GM18861 (cell line): Measurements from ENCODE around the gene FAF1.
"Not testable (repeated sequence)": the region's sequence is repeated elsewhere in the genome, so short reads cannot be mapped to it uniquely, and the experiment has no call there.

Source experiments
- ATAC-seq: cut with Tn5 transposase; IDR thresholded peaks from one replicate; pipeline ENCODE4 v1.9.1; 2021; ENCODE audit not compliant: unreplicated experiment

FAF1 gene

DNA sequence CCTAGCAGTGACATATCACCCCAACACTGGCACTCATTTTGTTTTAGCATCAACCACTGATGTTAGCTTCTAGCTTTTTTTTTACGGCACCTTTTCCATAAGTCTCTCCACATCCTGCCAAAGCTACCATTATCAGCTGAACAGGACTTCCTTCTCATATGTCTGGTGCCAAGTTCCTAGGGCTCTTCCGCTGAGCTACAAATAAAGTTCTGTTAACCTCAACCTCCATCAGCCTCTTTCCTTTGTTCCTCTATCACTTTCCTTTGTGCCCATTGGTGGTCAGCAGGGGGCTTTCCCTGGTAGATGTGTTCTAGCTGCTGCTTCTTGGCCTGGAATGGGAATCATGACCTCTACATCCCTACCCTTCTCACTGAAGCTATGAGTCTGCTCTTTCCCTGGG lies 163.8 kb downstream of the FAF1 start:
- ATAC-seq = no peak

DNA sequence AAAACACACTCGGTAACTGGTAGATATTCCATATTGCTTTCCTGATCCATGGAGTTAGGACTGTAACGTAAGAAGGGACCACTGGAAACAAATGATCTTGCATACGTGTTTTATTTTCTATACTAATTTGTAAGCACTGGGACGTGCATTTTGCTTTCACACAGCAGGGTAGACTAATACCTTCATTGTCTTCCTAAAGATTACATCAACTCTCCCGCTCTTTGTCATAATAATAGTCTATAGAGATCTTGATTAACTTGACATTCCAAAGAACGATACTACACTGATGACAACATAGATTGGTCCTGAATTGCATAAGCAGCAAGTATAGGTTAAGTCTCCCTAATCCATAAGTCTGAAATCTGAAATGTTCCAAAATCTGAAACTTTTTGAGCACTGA lies 166.5 kb downstream of the FAF1 start:
- ATAC-seq = no peak

DNA sequence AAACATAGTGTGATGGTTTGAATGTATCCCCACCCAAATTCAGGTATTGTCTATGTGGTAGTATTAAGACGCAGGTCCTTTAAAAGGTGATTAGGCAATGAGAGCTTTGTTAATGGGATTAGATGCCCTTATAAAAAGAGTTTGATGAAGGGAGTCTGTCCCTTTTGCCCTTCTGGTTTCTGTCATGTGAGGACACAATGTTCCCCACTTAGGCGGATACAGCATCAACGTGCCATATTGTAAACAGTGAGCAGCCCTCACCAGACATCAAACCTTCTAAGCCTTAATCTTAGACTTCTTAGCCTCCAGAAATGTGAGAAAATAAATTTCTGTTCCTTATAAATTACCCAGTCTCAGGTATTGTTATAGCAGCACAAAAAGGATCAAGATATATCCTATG lies 172.8 kb downstream of the FAF1 start:
- no peak for ATAC-seq

DNA sequence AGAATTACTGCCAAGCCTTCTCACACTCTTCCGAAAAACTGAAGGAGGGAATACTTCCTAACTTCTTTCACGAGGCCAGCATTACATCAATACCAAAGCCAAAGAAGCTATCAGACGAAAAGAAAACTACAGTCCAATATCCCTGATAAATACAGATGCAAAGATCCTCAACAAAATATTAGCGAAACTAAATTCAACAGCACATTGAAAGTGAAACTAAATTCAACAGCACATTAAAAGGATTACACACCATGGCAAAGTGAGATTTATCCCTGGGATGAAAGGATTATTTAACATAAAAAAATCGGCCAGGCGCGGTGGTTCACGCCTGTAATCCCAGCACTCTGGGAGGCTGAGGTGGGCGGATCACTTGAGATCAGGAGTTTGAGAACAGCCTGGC lies 176.8 kb downstream of the FAF1 start:
- no peak for ATAC-seq

DNA sequence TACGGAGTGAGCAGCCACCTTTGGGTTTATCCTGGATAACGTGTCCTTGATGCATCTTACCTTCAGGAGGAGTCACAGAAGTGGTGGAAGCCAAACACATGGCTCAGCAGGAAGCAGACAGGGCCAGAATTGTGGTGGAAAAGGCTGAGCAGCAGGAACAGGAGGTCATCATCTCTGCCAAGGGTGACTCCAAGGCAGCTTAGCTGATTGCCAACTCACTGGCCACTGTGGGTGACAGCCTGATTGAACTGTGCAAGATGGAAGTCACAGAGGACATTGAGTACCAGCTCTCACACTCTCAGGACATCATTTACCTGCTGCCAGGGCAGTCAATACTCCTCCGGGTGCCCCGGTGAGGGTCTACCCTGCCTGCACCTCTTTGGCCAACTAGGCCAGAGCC lies 179.3 kb downstream of the FAF1 start:
- no peak for ATAC-seq

DNA sequence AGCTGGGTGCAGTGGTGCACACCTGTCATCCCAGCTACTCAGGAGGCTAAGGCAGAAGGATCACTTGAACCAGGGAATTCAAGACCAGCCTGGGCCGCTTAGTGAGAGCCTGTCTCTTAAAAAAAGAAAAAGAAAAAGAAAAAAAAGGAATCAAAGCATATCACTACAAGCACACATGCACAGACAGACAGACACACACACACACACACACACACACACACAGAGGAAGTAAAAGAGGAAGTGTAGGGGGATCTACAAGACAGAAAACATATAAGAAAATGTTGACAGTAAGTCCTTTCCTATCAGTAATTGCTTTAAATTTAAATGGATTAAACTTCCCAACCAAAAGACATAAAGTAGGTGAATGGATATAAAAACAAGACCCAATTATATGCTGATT lies 180.3 kb downstream of the FAF1 start:
- ATAC-seq = no peak

DNA sequence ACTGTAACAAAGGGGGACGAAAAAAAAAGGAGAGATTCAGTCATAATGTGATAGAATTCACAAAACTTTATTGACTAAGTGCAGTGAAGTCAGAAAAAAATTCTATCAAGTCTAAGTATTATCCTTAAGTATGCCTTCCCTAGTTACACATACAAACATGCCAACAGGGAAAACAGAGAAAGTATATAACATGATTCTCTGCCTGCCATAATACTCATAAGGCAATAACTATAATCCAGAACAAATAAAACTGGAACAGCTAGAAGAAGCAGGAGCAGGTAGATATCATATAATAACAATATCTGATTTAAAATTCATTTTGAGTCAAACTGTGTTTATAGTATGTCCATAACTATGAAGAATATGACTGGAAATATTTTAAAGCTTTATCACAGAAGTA lies 184.3 kb downstream of the FAF1 start:
- no peak for ATAC-seq

DNA sequence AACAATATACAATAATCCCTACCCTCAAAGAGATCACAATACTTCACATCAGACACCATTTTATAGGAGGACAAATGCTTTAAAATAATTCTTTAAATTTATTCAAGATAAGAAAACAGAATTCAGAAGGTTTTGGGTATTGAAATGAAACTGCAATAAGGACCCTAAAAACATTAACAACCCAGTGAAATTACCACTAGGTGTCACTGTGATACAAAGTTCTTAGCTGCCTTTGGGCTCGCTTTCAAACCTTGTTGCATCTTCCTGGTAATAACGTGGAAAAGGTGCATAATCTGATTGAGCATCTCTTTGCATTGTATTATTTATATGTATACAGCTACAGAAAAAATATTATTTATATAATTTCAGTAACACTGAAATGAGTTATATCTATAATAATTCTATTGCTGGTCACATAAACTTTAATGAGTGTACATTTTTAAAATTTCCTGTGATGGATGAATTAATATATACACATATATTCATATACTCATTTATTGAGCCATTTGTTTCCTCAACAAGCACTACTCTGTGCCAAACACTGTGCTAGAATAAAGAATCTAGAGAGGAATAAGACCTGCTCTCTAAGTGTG lies 185.2 kb downstream of the FAF1 start:
- ATAC-seq = no peak

DNA sequence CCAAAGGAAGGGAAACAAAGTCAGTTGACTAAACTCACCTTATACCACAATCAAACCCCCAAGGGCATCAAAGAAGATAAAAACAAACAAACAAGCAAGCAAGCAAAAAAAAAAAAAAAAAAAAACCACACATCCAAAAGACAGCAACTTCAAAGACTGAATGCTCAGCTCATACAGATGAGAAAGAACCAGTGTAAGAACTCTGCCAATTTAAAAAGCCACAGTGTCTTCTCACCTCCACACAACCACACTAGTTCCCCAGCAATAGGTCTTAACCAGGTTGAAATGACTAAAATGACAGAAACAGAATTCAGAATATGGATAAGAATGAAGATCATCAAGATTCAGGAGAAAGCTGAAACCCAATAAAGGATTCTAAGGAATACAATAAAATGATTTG lies 193.4 kb downstream of the FAF1 start:
- ATAC-seq = no peak

DNA sequence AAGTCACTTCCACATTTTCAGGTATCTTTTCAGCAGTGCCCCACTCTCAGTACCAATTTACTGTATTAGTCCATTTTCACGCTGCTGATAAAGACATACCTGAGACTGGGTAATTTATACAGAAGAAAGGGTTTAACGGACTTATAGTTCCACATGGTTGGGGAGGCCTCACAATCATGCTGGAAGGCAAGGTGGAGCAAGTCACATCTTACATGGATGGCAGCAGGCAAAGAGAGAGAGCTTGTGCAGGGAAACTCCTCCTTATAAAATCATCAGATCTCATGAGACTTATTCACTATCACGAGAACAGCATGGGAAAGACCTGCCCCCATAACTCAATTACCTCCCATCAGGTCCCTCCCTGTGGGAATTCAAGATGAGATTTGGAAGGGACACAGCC lies 203.5 kb downstream of the FAF1 start:
- ATAC-seq = not testable (repeated sequence)

DNA sequence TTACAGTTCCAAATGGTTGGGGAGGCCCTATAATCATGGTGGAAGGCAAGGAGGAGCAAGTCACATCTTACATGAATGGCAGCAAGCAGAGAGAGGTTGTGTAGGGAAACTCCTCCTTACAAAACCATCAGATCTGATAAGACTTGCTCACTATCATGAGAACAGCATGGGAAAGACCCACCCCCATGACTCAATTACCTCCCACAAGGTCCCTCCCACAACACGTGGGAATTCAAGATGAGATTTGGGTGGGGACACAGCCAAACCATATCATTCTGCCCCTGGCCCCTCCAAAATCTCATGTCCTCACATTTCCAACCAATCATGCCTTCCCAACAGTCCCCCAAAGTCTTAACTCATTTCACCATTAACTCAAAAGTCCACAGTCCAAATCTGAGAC lies 205.3 kb downstream of the FAF1 start:
- not testable (repeated sequence) for ATAC-seq

DNA sequence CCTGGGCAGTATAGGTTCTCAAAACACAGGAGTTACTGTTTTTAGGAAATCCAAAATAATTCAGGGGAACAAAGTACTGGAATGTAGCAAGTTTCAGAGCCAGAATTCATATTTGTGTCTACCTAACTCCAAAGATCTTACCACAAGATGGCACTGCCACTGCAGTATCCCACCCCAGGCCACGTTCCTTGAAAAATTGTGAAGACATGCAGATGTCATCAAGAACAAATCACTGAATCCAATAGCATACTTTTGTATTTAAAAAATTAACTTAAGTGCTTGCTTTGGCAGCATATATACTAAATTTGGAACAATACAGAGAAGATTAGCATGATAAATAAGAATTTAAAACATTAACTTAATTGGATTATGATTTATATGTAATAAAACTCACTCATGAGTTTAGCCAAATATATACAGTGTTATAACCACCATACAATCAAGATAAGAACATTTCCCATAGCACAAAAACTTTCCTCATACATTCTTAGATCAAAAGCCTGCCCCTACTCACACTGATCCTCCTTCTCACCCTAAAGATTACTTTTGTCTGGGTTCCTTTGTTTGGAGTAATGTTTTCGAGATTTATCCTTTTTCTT lies 209.9 kb downstream of the FAF1 start:
- ATAC-seq = no peak

DNA sequence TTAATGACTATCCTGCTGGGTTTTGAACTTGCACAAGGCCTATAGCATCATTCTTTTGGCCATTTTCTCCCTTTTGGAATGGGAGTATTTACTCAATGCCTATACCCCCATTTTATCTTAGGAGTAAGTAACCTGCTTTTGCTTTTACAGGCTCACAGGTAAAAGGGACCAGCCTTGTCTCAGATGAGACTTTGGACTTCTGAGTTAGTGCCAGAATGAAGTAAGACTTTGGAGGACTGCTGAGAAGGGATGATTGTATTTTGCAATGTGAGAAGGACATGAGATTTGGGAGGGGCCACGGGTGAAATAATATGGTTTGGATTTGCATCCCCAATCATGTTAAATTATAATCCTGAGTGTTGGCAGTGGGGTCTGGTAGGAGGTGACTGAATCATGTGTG lies 212.7 kb downstream of the FAF1 start:
- no peak for ATAC-seq

DNA sequence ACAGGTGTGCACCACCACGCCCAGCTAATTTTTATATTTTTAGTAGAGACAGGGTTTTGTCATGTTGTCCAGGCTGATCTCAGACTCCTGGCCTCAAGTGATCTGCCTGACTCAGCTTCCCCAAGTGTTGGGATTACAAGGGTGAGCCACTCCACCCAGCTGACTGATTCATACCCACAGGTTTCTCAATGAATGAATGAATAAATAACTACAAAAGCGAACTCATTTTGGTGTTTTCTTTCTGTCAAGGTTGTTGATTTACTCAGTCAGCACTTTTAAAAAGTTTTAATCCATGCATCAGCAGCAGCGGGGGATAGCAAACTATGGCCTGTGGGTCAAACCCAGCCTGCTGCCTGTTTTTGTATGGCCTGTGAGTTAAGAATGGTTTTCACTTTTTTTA lies 217.5 kb downstream of the FAF1 start:
- ATAC-seq = no peak

DNA sequence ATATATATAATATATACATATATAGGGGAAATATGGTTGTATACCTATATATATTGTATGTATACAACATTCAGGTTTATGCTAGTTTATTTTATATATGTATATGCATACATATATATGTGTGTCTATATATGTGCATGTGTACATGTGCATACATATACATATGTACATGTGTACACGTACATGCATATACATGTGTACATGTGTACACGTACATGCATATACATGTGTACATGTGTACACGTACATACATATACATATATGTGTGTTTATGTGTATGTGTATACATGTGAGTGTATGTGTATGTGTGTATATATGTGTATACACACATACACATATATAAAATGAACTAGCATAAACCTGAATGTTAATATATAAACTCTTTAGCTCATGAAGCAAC lies 220.9 kb downstream of the FAF1 start:
- no peak for ATAC-seq

DNA sequence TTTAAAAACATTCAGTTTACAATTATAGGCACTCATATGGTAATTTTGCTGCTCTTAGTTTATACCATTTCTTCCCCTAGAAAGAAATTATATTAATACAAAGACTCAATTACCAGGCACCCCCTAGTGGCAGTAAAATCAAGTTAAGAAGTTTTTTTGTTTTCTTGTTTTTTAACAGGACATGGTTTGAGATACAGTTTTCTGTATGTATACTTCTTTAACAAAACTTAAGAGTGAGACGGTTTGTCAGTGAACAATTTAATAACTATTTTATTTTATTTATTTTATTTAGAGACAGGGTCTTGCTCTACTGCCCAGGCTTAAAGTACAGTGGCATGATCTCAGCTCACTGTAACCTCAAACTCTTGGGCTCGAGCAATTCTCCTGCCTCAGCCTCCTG lies 224.6 kb downstream of the FAF1 start:
- ATAC-seq = no peak

DNA sequence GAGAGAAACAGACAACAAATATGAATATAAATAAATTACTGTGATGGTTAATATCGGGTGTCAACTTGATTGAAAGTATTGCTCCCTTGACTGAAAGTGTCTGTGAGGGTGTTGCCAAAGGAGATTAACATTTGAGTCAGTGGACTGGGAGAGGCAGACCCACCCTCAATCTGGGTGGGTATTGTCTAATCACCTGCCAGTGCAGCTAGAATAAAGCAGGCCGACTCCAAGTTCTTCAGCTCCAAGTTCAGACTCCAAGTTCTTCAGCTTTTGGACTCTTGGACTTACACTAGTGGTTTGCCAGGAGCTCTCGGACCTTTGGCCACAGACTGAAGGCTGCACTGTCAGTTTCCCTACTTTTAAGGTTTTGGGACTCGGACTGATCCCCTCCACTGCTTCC lies 232.5 kb downstream of the FAF1 start:
- ATAC-seq = not testable (repeated sequence)

DNA sequence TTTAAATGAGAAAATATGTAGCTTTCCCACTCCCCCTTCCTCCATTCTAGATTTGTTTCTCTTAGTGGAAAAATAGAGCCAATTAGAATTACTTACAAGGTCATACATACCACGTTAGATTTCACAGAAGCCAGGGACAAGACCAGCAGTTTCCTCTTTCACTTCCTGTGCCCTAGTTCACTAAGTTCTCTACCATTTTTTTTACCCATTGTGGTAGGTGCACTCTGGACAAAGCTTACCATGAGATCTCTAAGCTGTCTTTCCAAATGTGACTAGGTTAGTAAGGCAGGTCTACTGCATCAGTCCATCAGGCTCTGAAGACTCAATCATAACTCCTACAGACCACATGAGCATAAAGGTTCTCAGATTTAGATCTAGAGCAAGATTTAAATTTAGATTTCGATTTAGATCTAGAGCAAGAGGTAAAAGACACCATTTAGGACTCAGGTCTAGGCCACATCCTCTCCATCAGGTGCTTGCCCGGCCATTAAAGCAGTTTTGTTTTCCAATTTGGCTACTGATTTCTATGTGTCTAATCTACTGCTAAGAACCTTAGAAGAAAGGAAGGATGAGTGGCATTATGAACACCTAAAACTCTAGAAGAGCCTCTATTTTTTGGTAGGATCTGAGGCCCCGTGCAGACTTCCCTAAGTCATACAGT lies 235.3 kb downstream of the FAF1 start:
- peak; percentile 89 for ATAC-seq

DNA sequence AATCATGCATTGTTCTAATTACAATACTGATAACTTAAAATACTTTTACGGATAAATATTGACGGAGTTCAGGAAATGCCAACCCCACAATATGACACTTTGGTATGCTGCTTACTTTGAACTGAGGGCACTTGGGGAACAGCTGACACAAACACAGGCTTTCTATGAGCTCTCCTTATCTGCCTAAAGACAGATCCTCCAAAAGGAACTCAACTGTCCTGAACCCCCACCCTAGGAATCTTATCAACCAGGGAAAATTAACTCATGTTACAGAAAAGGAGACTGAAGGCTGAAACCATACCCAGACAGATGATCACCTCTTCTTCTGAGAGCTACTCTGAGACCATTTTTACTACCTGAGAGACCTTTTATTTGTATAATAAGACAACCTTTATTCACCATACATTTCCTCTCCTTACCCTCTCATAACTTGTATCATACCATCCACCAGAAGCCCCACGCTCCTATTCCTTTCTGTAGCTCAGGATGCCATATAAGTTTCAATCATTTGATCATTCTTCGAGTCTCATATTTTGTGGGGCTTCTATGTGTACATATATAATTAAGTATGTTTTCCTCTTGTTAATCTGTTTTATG lies 239.5 kb downstream of the FAF1 start:
- no peak for ATAC-seq

DNA sequence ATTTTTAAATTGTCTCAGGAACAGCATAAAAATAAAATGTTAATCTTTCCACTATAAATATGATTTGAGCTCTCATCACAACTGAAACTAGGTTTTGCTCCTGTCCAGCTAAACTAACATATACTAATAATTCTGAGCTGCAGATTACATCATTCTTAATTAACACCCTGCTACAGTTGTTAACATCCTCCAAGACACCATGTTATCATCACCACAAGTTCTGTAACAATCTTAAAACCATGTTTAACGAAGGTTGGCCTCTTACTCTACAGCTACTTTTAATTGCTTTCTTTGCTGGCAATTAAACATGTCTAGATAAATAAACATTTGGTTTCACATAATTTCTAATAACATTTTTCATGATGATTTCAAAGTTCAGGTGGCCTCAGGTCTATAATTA lies 240.9 kb downstream of the FAF1 start:
- no peak for ATAC-seq

DNA sequence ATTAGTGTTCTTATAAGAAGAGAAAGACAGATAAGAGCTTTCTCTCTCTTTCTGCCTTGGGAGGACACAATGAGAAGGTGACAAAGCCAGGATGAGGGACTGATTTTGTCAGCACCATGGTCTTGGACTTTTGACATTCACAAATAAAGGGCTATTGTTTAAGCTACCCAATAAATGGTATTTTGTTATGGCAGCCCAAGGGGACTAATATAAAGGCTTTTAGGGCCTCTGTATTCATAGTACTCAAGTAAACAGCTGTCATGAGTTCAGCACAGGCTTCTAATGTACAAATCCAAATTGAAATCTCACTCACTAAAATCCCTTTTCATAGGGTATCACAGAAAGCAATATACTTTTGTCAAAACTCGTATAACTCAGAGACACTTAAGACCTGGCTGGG lies 242.7 kb downstream of the FAF1 start:
- no peak for ATAC-seq

DNA sequence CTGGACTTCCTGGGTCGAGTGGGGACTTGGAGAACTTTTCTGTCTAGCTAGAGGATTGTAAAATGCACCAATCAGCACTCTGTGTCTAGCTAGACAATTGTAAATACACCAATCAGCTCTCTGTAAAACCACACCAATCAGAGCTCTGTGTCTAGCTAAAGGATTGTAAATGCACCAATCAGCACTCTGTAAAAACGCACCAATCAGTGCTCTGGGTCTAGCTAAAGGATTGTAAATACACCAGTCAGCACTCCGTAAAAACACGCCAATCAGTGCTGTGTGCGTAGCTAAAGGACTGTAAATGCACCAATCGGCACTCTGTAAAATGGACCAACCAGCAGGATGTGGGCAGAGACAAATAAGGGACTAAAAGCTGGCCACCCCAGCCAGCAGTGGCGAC lies 243.6 kb downstream of the FAF1 start:
- ATAC-seq = not testable (repeated sequence)
